HG03571 (cell line): Measurements from ENCODE around the gene SLBP.
"Not testable (repeated sequence)": the region's sequence is repeated elsewhere in the genome, so short reads cannot be mapped to it uniquely, and the experiment has no call there.

Experiments
- ATAC-seq: cut with Tn5 transposase; IDR thresholded peaks from one replicate; pipeline ENCODE4 v1.9.1; 2021; ENCODE audit not compliant: unreplicated experiment

SLBP gene

GRCh38 chr4:1713003-1713851, 1.1 kb upstream of the SLBP start:
- ATAC-seq: no peak

- peak; percentile 10 for ATAC-seq
These were observed 426 bp downstream of the SLBP start for GRCh38 chr4:1711571-1712215.

GRCh38 chr4:1711055-1711570, 1.0 kb downstream of the SLBP start:
- ATAC-seq: peak; percentile 0

GRCh38 chr4:1708581-1708980, 3.5 kb downstream of the SLBP start:
- ATAC-seq: no peak

- no peak for ATAC-seq
These were observed 5.8 kb downstream of the SLBP start for GRCh38 chr4:1706358-1706757.

- ATAC-seq: no peak
These were observed 6.4 kb downstream of the SLBP start for GRCh38 chr4:1705732-1706131.

- no peak for ATAC-seq
These were observed 8.3 kb downstream of the SLBP start for GRCh38 chr4:1703867-1704266.

- not testable (repeated sequence) for ATAC-seq
These were observed 10.4 kb downstream of the SLBP start for GRCh38 chr4:1701671-1702070.

GRCh38 chr4:1695913-1696312, 16.2 kb downstream of the SLBP start:
- ATAC-seq: no peak

- peak; percentile 85 for ATAC-seq
These were observed 18.8 kb downstream of the SLBP start for GRCh38 chr4:1693131-1693896.

GRCh38 chr4:1691737-1692373, 20.3 kb downstream of the SLBP start:
- no peak for ATAC-seq

- ATAC-seq: no peak
These were observed 21.4 kb downstream of the SLBP start for GRCh38 chr4:1690698-1691097.

- ATAC-seq: no peak
These were observed 25.6 kb downstream of the SLBP start for GRCh38 chr4:1686440-1687036.

- ATAC-seq: no peak
These were observed 26.6 kb downstream of the SLBP start for GRCh38 chr4:1685235-1686150.

- no peak for ATAC-seq
These were observed 27.4 kb downstream of the SLBP start for GRCh38 chr4:1684506-1685234.

GRCh38 chr4:1683736-1684505, 28.2 kb downstream of the SLBP start, which contains the start of gene FAM53A:
Gene FAM53A, minus strand, starts transcription at chr4:1684313. Its CDS starts 15,572 bp downstream, at chr4:1668741.
- peak; percentile 83 for ATAC-seq

- ATAC-seq: no peak
These were observed 28.8 kb downstream of the SLBP start for GRCh38 chr4:1683261-1683735.

- ATAC-seq: no peak
These were observed 29.3 kb downstream of the SLBP start for GRCh38 chr4:1682860-1683259.
